Glomerular visceral epithelial cell (primary cell): ENCODE results near the gene LTBP2.

Source experiments
- DNase-seq: peaks from one replicate; pipeline ENCODE4 v3.0.0-alpha.2; 2016; ENCODE audit errors: extremely low spot score

The LTBP2 gene

GRCh38 chr14:74591394-74591793 lies 20.6 kb downstream of the LTBP2 start:
- DNase-seq = no peak

- DNase-seq = no peak
Observed at GRCh38 chr14:74589291-74589879, 22.7 kb downstream of the LTBP2 start.

- no peak for DNase-seq
Observed at GRCh38 chr14:74587363-74587707, 24.7 kb downstream of the LTBP2 start.

- peak; percentile 37 for DNase-seq
Observed at GRCh38 chr14:74586681-74587362, 25.2 kb downstream of the LTBP2 start.

GRCh38 chr14:74585406-74586335 lies 26.4 kb downstream of the LTBP2 start:
- no peak for DNase-seq

GRCh38 chr14:74584951-74585350 lies 27.1 kb downstream of the LTBP2 start:
- no peak for DNase-seq

- DNase-seq = peak; percentile 81
Observed at GRCh38 chr14:74583689-74584434, 28.2 kb downstream of the LTBP2 start.

- DNase-seq = peak; percentile 13
Observed at GRCh38 chr14:74582910-74583581, 29.0 kb downstream of the LTBP2 start.

- DNase-seq = no peak
Observed at GRCh38 chr14:74580275-74580672, 31.8 kb downstream of the LTBP2 start.

GRCh38 chr14:74579447-74580274 lies 32.4 kb downstream of the LTBP2 start:
- peak; percentile 74 for DNase-seq

- no peak for DNase-seq
Observed at GRCh38 chr14:74578479-74578878, 33.6 kb downstream of the LTBP2 start.

GRCh38 chr14:74577948-74578275 lies 34.1 kb downstream of the LTBP2 start:
- no peak for DNase-seq

- DNase-seq = no peak
Observed at GRCh38 chr14:74577247-74577947, 34.6 kb downstream of the LTBP2 start.

- DNase-seq = no peak
Observed at GRCh38 chr14:74575936-74576335, 36.1 kb downstream of the LTBP2 start.

- no peak for DNase-seq
Observed at GRCh38 chr14:74575507-74575906, 36.5 kb downstream of the LTBP2 start.

GRCh38 chr14:74574706-74575105 lies 37.3 kb downstream of the LTBP2 start:
- DNase-seq = no peak

- peak; percentile 54 for DNase-seq
Observed at GRCh38 chr14:74574090-74574433, 38.0 kb downstream of the LTBP2 start.

- peak; percentile 70 for DNase-seq
Observed at GRCh38 chr14:74573421-74574089, 38.5 kb downstream of the LTBP2 start.

- peak; percentile 36 for DNase-seq
Observed at GRCh38 chr14:74572726-74573301, 39.2 kb downstream of the LTBP2 start.
